Forelimb muscle (tissue), 1 donor: ENCODE measurements around the gene EXOC3L1. TPM values are rescaled to one million over a fixed set of nuclear protein-coding genes. Genes with fewer than 3 reads are reported as not detected.

Experiments
- DNase-seq: peaks from one replicate; pipeline ENCODE4 v3.0.0-alpha.2; 2013; ENCODE audit warnings: low read depth
- polyA plus RNA-seq: library from polyadenylated mRNA; unstranded; fragments of 120-200 nt; gene quantifications from one replicate; pipeline ENCODE4 v1.2.1, GENCODE V29; 2013; ENCODE audit not compliant: insufficient read length

The EXOC3L1 gene
- polyA plus RNA-seq, 1 donor, result 12.9 TPM

- DNase-seq, result no peak
These were observed 25.8 kb upstream of the EXOC3L1 start for GRCh38 chr16:67215706-67216105.

GRCh38 chr16:67213197-67214019 is 23.5 kb upstream of the EXOC3L1 start:
- no peak for DNase-seq

GRCh38 chr16:67212766-67213165 is 22.8 kb upstream of the EXOC3L1 start:
- no peak for DNase-seq

GRCh38 chr16:67211674-67212073 is 21.7 kb upstream of the EXOC3L1 start:
- no peak for DNase-seq

GRCh38 chr16:67210069-67210937 is 20.4 kb upstream of the EXOC3L1 start:
- no peak for DNase-seq

- DNase-seq, result no peak
These were observed 19.6 kb upstream of the EXOC3L1 start for GRCh38 chr16:67209565-67209964.

GRCh38 chr16:67208154-67208896 is 18.4 kb upstream of the EXOC3L1 start:
- no peak for DNase-seq

- DNase-seq, result no peak
These were observed 17.5 kb upstream of the EXOC3L1 start for GRCh38 chr16:67207249-67208091.

GRCh38 chr16:67206838-67207248 is 16.9 kb upstream of the EXOC3L1 start:
- no peak for DNase-seq

GRCh38 chr16:67206129-67206837 is 16.3 kb upstream of the EXOC3L1 start:
- no peak for DNase-seq

GRCh38 chr16:67204076-67204475 is 14.1 kb upstream of the EXOC3L1 start:
- no peak for DNase-seq

- DNase-seq, result no peak
These were observed 13.1 kb upstream of the EXOC3L1 start for GRCh38 chr16:67202956-67203493.

- DNase-seq, result no peak
These were observed 12.5 kb upstream of the EXOC3L1 start for GRCh38 chr16:67202426-67202825.

GRCh38 chr16:67201411-67202345 is 11.7 kb upstream of the EXOC3L1 start:
- DNase-seq, result no peak

- DNase-seq, result no peak
These were observed 10.6 kb upstream of the EXOC3L1 start for GRCh38 chr16:67200491-67200890.

GRCh38 chr16:67199808-67200198 is 9.9 kb upstream of the EXOC3L1 start:
- DNase-seq, result no peak

- no peak for DNase-seq
These were observed 9.3 kb upstream of the EXOC3L1 start, which contains the start of gene ELMO3 for GRCh38 chr16:67199011-67199807. ELMO3 (plus strand) TSS chr16:67199131; CDS start chr16:67199327, 196 bp downstream.

GRCh38 chr16:67198238-67198734 is 8.3 kb upstream of the EXOC3L1 start:
- no peak for DNase-seq
